ENCODE measurements around the gene ISG20.

The ISG20 gene

DNA sequence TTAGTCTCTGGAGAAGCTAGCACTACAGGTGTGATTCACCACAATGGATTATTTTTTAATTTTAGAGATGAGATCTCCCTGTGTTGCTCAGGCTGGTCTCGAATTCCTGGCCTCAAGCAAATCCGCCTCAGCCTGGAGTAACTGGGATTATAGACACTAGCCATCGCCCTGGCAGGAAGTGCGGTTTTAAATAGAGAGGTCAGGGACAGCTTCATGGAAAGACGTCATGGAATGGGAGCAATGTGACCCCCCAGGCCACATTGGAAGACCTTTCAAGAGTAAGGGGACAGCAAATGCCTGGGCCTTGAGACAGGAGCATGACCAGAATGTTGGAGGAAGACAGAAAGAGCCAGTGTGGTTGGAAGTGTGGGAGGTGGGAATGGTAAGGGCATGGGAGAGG is 2.2 kb upstream of the ISG20 start:
- TF ChIP-seq TCF12 (IDR thresholded peaks at IDR 0.05; ENCODE audit: low read depth), result no peak
- no peak for TF ChIP-seq CREB1 (IDR thresholded peaks at IDR 0.05; ENCODE audit: low read depth)
- TF ChIP-seq EP300 (IDR thresholded peaks at IDR 0.05; ENCODE audit: borderline replicate concordance), result no peak
- TF ChIP-seq RAD21 (IDR thresholded peaks at IDR 0.05; ENCODE audit: low read depth), result no peak
- no peak for TF ChIP-seq YY1 (IDR thresholded peaks at IDR 0.05; ENCODE audit: low read depth)
- no peak for TF ChIP-seq NFIC (IDR thresholded peaks at IDR 0.05)
- TF ChIP-seq, protein P1, sequence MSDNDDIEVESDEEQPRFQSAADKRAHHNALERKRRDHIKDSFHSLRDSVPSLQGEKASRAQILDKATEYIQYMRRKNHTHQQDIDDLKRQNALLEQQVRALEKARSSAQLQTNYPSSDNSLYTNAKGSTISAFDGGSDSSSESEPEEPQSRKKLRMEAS (IDR thresholded peaks at IDR 0.05), result no peak
- TF ChIP-seq, protein P2, sequence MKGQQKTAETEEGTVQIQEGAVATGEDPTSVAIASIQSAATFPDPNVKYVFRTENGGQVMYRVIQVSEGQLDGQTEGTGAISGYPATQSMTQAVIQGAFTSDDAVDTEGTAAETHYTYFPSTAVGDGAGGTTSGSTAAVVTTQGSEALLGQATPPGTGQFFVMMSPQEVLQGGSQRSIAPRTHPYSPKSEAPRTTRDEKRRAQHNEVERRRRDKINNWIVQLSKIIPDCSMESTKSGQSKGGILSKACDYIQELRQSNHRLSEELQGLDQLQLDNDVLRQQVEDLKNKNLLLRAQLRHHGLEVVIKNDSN (IDR thresholded peaks at IDR 0.05), result no peak
- no peak for TF ChIP-seq CEBPB (IDR thresholded peaks at IDR 0.05)
- TF ChIP-seq, protein P3, sequence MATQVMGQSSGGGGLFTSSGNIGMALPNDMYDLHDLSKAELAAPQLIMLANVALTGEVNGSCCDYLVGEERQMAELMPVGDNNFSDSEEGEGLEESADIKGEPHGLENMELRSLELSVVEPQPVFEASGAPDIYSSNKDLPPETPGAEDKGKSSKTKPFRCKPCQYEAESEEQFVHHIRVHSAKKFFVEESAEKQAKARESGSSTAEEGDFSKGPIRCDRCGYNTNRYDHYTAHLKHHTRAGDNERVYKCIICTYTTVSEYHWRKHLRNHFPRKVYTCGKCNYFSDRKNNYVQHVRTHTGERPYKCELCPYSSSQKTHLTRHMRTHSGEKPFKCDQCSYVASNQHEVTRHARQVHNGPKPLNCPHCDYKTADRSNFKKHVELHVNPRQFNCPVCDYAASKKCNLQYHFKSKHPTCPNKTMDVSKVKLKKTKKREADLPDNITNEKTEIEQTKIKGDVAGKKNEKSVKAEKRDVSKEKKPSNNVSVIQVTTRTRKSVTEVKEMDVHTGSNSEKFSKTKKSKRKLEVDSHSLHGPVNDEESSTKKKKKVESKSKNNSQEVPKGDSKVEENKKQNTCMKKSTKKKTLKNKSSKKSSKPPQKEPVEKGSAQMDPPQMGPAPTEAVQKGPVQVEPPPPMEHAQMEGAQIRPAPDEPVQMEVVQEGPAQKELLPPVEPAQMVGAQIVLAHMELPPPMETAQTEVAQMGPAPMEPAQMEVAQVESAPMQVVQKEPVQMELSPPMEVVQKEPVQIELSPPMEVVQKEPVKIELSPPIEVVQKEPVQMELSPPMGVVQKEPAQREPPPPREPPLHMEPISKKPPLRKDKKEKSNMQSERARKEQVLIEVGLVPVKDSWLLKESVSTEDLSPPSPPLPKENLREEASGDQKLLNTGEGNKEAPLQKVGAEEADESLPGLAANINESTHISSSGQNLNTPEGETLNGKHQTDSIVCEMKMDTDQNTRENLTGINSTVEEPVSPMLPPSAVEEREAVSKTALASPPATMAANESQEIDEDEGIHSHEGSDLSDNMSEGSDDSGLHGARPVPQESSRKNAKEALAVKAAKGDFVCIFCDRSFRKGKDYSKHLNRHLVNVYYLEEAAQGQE (IDR thresholded peaks at IDR 0.05; ENCODE audit: low read depth), result no peak
- no peak for TF ChIP-seq ZBTB7A (IDR thresholded peaks at IDR 0.05; ENCODE audit: low read depth)
- no peak for TF ChIP-seq FOXM1 (IDR thresholded peaks at IDR 0.05; ENCODE audit: borderline replicate concordance, low read depth)
- TF ChIP-seq EGR1 (IDR thresholded peaks at IDR 0.05), result no peak
- TF ChIP-seq TAF1 (IDR thresholded peaks at IDR 0.05; ENCODE audit: low read depth), result no peak
- no peak for TF ChIP-seq TEAD4 (IDR thresholded peaks at IDR 0.05)

DNA sequence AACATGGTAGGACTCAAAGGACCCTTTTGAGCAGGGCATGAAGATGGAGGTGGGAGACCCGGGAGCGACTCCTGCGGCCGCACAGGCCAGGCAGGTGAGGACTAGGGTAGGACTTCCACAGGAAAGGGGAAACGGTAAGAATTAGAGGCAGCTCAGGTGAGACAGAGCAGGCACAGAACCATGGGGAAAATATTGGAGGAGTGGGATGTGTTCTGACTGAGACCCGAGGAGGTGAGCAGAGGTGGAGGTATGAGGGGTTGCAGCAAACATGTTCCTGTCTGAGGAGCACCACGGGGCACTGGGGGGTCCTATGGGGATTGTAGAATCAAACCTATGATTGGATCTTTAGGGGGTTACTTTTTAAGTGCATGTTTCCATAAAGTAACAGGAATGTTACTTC is 1.4 kb upstream of the ISG20 start:
- no peak for TF ChIP-seq YY1 (IDR thresholded peaks at IDR 0.05; ENCODE audit: low read depth)
- TF ChIP-seq CEBPB (IDR thresholded peaks at IDR 0.05), result no peak
- no peak for TF ChIP-seq CREB1 (IDR thresholded peaks at IDR 0.05; ENCODE audit: low read depth)
- no peak for TF ChIP-seq RAD21 (IDR thresholded peaks at IDR 0.05; ENCODE audit: low read depth)
- TF ChIP-seq, protein P3 (IDR thresholded peaks at IDR 0.05; ENCODE audit: low read depth), result no peak

DNA sequence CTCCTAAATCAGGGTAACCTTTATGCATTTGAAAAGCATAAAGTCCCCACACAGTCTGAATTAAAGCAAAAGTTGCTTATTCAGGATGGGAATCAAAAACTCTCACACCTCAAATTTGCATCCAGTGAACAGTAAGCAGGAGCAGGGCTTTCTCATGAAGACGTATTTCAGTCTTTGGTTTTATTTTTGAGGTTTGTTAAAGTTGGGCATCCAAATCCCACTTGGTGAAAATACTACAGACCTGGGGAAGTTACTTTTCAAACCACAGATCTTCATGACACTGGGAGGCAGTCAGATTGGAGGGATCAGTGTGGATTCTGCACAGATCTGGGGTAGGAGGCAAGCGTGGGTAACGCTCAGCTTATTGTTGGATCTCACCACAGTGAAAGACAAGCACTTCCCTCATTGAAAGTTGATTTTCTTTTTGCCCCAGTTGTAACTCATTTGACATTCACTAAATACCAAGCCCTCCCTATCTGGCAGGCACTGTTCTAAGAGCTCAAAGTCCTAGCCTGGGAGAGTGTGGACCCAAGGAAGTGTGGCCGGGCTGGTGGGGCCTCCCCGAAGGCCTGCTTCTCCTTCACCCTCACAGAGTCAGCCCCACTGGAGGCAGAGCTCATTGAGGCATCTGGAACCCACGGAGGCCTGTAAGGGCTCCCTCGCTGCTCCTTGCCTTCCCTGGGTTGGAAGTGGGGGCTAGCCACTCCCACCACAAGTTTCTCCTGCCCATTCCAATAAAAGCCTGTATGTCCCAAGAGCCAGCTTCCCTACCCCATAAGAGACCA is 783 bp upstream of the ISG20 start:
- TF ChIP-seq TCF12 (IDR thresholded peaks at IDR 0.05; ENCODE audit: low read depth), result no peak
- TF ChIP-seq, protein P3 (IDR thresholded peaks at IDR 0.05; ENCODE audit: low read depth), result no peak
- no peak for TF ChIP-seq NFIC (IDR thresholded peaks at IDR 0.05)
- TF ChIP-seq CREB1 (IDR thresholded peaks at IDR 0.05; ENCODE audit: low read depth), result no peak
- TF ChIP-seq EP300 (IDR thresholded peaks at IDR 0.05; ENCODE audit: borderline replicate concordance), result no peak
- no peak for TF ChIP-seq TEAD4 (IDR thresholded peaks at IDR 0.05)
- TF ChIP-seq EGR1 (IDR thresholded peaks at IDR 0.05), result no peak
- TF ChIP-seq, protein P1 (IDR thresholded peaks at IDR 0.05), result no peak
- TF ChIP-seq RAD21 (IDR thresholded peaks at IDR 0.05; ENCODE audit: low read depth), result no peak
- no peak for TF ChIP-seq FOXM1 (IDR thresholded peaks at IDR 0.05; ENCODE audit: borderline replicate concordance, low read depth)
- no peak for TF ChIP-seq ZBTB7A (IDR thresholded peaks at IDR 0.05; ENCODE audit: low read depth)

DNA sequence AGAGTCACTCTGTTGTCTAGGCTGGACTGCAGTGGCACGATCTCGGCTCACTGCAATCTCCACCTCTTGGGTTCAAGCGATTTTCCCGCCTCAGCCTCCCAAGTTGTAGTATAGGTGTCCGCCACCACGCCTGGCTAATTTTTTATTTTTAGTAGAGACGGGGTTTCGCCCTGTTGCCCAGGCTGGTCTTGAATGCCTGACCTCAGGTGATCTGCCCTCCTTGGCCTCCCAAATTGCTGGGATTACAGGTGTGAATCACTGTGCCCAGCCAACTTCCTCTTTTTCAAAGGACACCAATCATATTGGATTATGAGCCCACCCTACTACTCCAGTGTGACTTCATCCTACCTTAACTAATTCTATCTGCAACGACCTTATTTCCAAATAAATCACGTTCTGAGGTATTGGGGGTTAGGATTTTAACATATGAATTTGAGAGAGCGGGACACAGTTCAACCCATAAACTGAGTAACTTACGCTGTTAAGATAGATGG is 3.2 kb downstream of the ISG20 start:
- TF ChIP-seq FOXM1 (IDR thresholded peaks at IDR 0.05; ENCODE audit: borderline replicate concordance, low read depth), result no peak

DNA sequence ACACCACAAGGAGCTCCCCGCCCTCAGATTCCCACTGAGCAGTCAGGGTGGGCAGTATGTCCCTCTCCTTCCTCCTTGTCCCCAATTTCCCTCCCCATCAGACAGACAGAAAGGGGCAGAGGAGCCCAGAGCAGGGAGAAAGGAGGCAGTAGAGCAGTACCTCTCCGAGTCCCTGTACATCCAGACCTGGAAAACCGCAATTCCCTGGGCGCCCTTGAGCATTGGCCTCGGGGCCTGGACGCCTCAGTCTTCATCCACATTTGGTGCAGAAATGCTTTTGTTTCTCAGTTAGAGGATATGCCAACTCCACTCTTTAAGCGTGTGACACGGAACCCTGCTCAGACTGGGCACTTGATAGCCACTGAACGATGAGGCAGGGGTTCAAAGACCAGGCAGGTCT is 5.9 kb downstream of the ISG20 start:
- TF ChIP-seq, protein P1 (IDR thresholded peaks at IDR 0.05), result no peak
- TF ChIP-seq TAF1 (IDR thresholded peaks at IDR 0.05; ENCODE audit: low read depth) (no peak), TEAD4 (IDR thresholded peaks at IDR 0.05) (no peak), YY1 (IDR thresholded peaks at IDR 0.05; ENCODE audit: low read depth) (no peak)
- TF ChIP-seq, protein P3 (IDR thresholded peaks at IDR 0.05; ENCODE audit: low read depth), result no peak

Data from Ishikawa (cell line).